Spleen (tissue), 13 donors: ENCODE measurements around the gene ZSCAN20. TPM values are rescaled to one million over a fixed set of nuclear protein-coding genes. Genes with fewer than 3 reads are reported as not detected.

Experiments
- DNase-seq: peaks from one replicate; pipeline ENCODE4 v3.0.0-alpha.2; 2020
- H3K27ac ChIP-seq, 8 donors: fragments of 200-600 bp; sonication (generic) in 7 of 8; 1 replicate in 4 of 8; 2 replicates in 4 of 8; pipeline versions ENCODE4 v1.5.0 to v1.8.0; 2016 to 2021; ENCODE audit warnings: inconsistent platforms in 4 of 8, mild to moderate bottlenecking in 4 of 8, moderate library complexity in 1 of 8
- H3K27me3 ChIP-seq, 7 donors: fragments of 200-600 bp; sonication (generic) in 6 of 7; replicated peaks in 1 of 7; 1 replicate in 4 of 7; 2 replicates in 3 of 7; pipeline versions ENCODE4 v1.5.0 to v1.8.0; 2016 to 2021; ENCODE audit warnings: inconsistent platforms in 3 of 7, mild to moderate bottlenecking in 1 of 7
- H3K36me3 ChIP-seq, 6 donors: fragments of 200-600 bp; sonication (generic) in 5 of 6; 1 replicate in 4 of 6; 2 replicates in 2 of 6; pipeline versions ENCODE4 v1.5.0 to v1.8.0; 2016 to 2021; ENCODE audit warnings: inconsistent platforms in 2 of 6
- H3K4me1 ChIP-seq, 6 donors: fragments of 200-600 bp; sonication (generic) in 5 of 6; 1 replicate in 3 of 6; 2 replicates in 3 of 6; pipeline versions ENCODE4 v1.5.0 to v1.8.0; 2016 to 2021; ENCODE audit warnings: inconsistent platforms in 3 of 6
- H3K4me3 ChIP-seq, 8 donors: fragments of 200-600 bp; sonication (generic) in 7 of 8; 1 replicate in 4 of 8; 2 replicates in 4 of 8; pipeline versions ENCODE4 v1.5.0 to v1.8.0; 2016 to 2021; ENCODE audit warnings: inconsistent platforms in 4 of 8, mild to moderate bottlenecking in 4 of 8, moderate library complexity in 2 of 8
- H3K9me3 ChIP-seq, 8 donors: fragments of 200-600 bp; sonication (generic) in 7 of 8; 1 replicate in 4 of 8; 2 replicates in 4 of 8; pipeline versions ENCODE4 v1.5.0 to v1.8.0; 2016 to 2021; ENCODE audit warnings: inconsistent platforms in 4 of 8
- POLR2A ChIP-seq, 3 donors: fragments of 450-650 bp; IDR thresholded peaks; one replicate each; pipeline ENCODE4 v1.5.1; 2017; ENCODE audit warnings: antibody characterized with exemption in 3 of 3, mild to moderate bottlenecking in 1 of 3
- POLR2AphosphoS5 ChIP-seq, 3 donors: sonication (generic); formaldehyde crosslinking; IDR thresholded peaks; one replicate each; pipeline ENCODE4 v1.5.1; 2017; ENCODE audit warnings: antibody characterized with exemption in 3 of 3
- WGBS, 5 donors: extraction: QIAGEN DNeasy Blood & Tissue Kit in 3 of 5; methylation state at CpG; one replicate each; pipeline versions ENCODE4 v1.1.5 to v1.1.7; 2013 to 2018; 5-methylcytosine and 5-hydroxymethylcytosine counted together
- intact Hi-C: fragments of 100-400 bp; cut with DNase I; formaldehyde crosslinking; loops from one replicate; pipeline ENCODE4 v1.15.0; 2023; ENCODE audit warnings: low total_unique reads
- long read RNA-seq, 2 donors: transcript quantifications; one replicate each; lab custom pipeline, GENCODE V29; 2026
- polyA plus RNA-seq, 3 donors: library from polyadenylated mRNA; stranded (reverse); fragments of 200-250 nt; gene quantifications; one replicate each; pipeline ENCODE4 v1.2.1, GENCODE V29; 2013
- total RNA-seq, 7 donors: library from RNA; depleted of rRNA in 3 of 7; stranded (reverse); fragments of >200 nt in 3 of 7; fragmentation: NEBNext Ultra II Directional in 4 of 7; extraction: Animal tissue kit (Norgen Biotek cat#: 25700) in 4 of 7; gene quantifications; one replicate each; pipeline versions ENCODE4 v1.1.0 to v1.2.1, GENCODE V29; 2016 to 2021
- TF ChIP-seq, protein P1 (sequence below), 11 experiments: fragments of 200-600 bp in 7 of 11; fragments of 450-650 bp in 4 of 11; sonication (generic) in 4 of 11; IDR thresholded peaks in 8 of 11; conservative IDR thresholded peaks in 3 of 11; 1 replicate in 7 of 11; 2 replicates in 4 of 11; pipeline versions ENCODE4 v1.4.0 to v1.8.0; 2016 to 2021; ENCODE audit warnings: antibody characterized with exemption in 11 of 11, inconsistent platforms in 4 of 11, mild to moderate bottlenecking in 1 of 11
- donor health status: healthy with polysubstance abuse.
- donor health status: DM: no; HTN: no; CAD: no; lungs with moderate emphysema.
- donor health status: DM: no; HTN: no; CAD: no.
- donor health status: Bipolar disorder and iron deficiency.
- donor health status: healthy.
- donor health status: DM: no; HTN: no; CAD: no.
- donor health status: DM: yes; HTN: yes; CAD: no.

Gene ZSCAN20
- total RNA-seq (1 to 10 TPM; 3.4 to 6.2 (median 4.5) TPM), polyA plus RNA-seq (under 1 TPM; 0.28 to 0.64 (median 0.35) TPM)
- long read RNA-seq, donor 1 = 0 reads
- long read RNA-seq, donor 2 = 0 reads

- WGBS, 5 donors = 0 to 1% (median 1%) methylated on average over 26 to 38 of the region's 38 CpGs
- intact Hi-C loops = loop anchor here (5.0 kb wide), 1 partner anchor 175 kb away; no protein-coding TSS in a partner anchor
- Histone ChIP-seq H3K9me3 (no peaks in the 10 kb centered on the region), H3K27ac (peak within 1 kb of the TSS; percentile 48 to 82 (median 76)), H3K4me1 (peaks cover 18 to 57% (median 35%) of the 10 kb centered on the region in 6 donors), H3K36me3 (no peaks in the 10 kb centered on the region), H3K4me3 (peak within 1 kb of the TSS; percentile 29 to 74 (median 45)), H3K27me3 (no peaks in the 10 kb centered on the region)
- peak; percentile 96 for DNase-seq
- TF ChIP-seq, protein P1, sequence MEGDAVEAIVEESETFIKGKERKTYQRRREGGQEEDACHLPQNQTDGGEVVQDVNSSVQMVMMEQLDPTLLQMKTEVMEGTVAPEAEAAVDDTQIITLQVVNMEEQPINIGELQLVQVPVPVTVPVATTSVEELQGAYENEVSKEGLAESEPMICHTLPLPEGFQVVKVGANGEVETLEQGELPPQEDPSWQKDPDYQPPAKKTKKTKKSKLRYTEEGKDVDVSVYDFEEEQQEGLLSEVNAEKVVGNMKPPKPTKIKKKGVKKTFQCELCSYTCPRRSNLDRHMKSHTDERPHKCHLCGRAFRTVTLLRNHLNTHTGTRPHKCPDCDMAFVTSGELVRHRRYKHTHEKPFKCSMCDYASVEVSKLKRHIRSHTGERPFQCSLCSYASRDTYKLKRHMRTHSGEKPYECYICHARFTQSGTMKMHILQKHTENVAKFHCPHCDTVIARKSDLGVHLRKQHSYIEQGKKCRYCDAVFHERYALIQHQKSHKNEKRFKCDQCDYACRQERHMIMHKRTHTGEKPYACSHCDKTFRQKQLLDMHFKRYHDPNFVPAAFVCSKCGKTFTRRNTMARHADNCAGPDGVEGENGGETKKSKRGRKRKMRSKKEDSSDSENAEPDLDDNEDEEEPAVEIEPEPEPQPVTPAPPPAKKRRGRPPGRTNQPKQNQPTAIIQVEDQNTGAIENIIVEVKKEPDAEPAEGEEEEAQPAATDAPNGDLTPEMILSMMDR (IDR thresholded peaks at IDR 0.05 in 8 of 11, conservative IDR thresholded peaks at IDR 0.05 in 3 of 11) = peak in 2 of 11 experiments; percentile 18
- TF ChIP-seq POLR2A (IDR thresholded peaks at IDR 0.05) (no peak), POLR2AphosphoS5 (IDR thresholded peaks at IDR 0.05) (peak; percentile 79 to 85 (median 83))
These were observed at the start of gene ZSCAN20 for GRCh38 chr1:33472269-33472980. TSS of gene ZSCAN20 (plus strand) at chr1:33472645. CDS start at chr1:33479289, 6,644 bp downstream.

GRCh38 chr1:33424205-33424604 is 48.2 kb upstream of the ZSCAN20 start:
- TF ChIP-seq, protein P1 (IDR thresholded peaks at IDR 0.05 in 8 of 11, conservative IDR thresholded peaks at IDR 0.05 in 3 of 11) = no peak
- TF ChIP-seq POLR2A (IDR thresholded peaks at IDR 0.05) = no peak
- TF ChIP-seq POLR2AphosphoS5 (IDR thresholded peaks at IDR 0.05) = no peak
- H3K36me3 ChIP-seq = no peaks in the 10 kb centered on the region
- H3K9me3 ChIP-seq = no peaks in the 10 kb centered on the region
- DNase-seq = no peak
- intact Hi-C loops = no loop called here
- H3K27me3 ChIP-seq = peaks cover 0 to under 1% (median 0%) of the 10 kb centered on the region in 7 donors
- peaks cover 10 to 26% (median 17%) of the 10 kb centered on the region in 6 donors for H3K4me1 ChIP-seq
- WGBS, 5 donors = 81 to 93% (median 90%) methylated on average over 4 of the region's 4 CpGs
- no peak overlapping the region for H3K4me3 ChIP-seq
- H3K27ac ChIP-seq = no peak overlapping the region

DNA sequence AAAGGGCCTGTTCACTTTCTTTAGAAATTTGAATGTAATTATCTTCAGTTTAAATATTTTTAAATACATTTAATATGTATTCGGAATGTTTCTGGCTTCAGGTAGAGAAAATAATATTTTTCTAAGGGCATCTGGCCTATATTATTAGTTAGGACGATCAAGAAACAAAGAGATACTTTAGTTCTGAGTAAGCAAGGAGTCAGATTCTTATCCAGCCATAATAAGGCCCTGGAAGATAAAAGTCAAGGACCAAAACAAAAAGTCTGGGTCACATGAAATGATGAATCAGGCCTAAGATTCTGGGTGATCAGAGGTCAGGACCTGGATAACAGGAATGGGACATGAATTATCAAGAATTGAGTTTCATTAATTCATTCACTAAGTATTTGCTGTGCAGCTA is 47.8 kb upstream of the ZSCAN20 start:
- WGBS, 5 donors = 73 to 94% (median 84%) methylated on average over 2 of the region's 2 CpGs
- H3K4me1 ChIP-seq = peaks cover 14 to 30% (median 21%) of the 10 kb centered on the region in 6 donors
- no peaks in the 10 kb centered on the region for H3K9me3 ChIP-seq
- intact Hi-C loops = no loop called here
- no peaks in the 10 kb centered on the region for H3K36me3 ChIP-seq
- H3K4me3 ChIP-seq = no peak overlapping the region
- H3K27me3 ChIP-seq = peaks cover 0 to 5% (median 0%) of the 10 kb centered on the region in 7 donors
- TF ChIP-seq, protein P1 (IDR thresholded peaks at IDR 0.05 in 8 of 11, conservative IDR thresholded peaks at IDR 0.05 in 3 of 11) = no peak
- TF ChIP-seq POLR2AphosphoS5 (IDR thresholded peaks at IDR 0.05) (no peak), POLR2A (IDR thresholded peaks at IDR 0.05) (no peak)
- no peak for DNase-seq
- no peak overlapping the region for H3K27ac ChIP-seq

DNA sequence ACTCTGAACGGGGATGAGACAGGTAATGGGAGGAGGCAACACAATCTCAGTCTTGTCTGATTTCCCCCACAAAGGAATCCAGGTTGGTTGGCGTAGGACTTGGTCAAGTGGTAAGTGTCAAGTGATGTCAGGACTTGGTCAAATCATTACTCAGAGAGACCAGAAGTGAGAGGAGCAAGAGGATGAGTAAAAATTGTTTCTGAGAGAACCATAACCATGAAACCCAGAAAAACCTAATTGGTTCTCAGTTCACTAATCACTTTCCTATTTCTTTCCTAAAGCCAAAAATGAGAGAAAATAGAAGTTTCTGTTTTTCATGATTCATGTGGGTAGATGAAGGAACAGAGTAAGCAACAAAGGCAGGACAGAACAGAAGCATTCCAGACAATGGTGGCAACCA is 46.5 kb upstream of the ZSCAN20 start:
- Histone ChIP-seq H3K4me3 (no peak overlapping the region), H3K4me1 (peaks cover 14 to 33% (median 29%) of the 10 kb centered on the region in 6 donors), H3K36me3 (no peaks in the 10 kb centered on the region), H3K27ac (no peak overlapping the region), H3K27me3 (peaks cover 0 to 18% (median 0%) of the 10 kb centered on the region in 7 donors), H3K9me3 (no peaks in the 10 kb centered on the region)
- no peak for DNase-seq
- no peak for TF ChIP-seq POLR2AphosphoS5 (IDR thresholded peaks at IDR 0.05)
- TF ChIP-seq POLR2A (IDR thresholded peaks at IDR 0.05) = no peak
- TF ChIP-seq, protein P1 (IDR thresholded peaks at IDR 0.05 in 8 of 11, conservative IDR thresholded peaks at IDR 0.05 in 3 of 11) = no peak
- WGBS, 5 donors = 76 to 85% (median 78%) methylated on average over 2 of the region's 2 CpGs
- intact Hi-C loops = no loop called here
